ENCODE measurements around the gene HRAS.

Gene HRAS

DNA sequence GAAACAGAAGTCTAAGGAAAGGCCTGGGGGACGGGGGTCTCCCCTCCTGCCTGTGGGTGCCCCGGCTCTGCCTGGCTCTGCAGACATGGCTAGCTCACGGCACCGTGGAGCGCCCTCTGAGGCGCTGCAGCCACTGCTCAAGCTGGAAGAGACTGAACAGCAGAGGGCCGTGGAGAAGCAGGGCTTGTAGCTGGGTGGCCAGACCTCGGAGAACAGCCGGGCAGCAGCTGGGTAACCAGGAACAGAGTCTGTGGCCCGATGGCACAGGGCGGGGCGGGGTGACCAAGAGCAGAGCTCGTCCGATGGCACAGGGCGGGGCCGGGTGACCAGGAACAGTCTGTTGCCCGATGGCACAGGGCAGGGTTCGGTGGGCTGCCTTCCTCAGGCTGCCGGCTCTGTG is 46.4 kb downstream of the HRAS start:
- H3K9me3 ChIP-seq (ENCODE audit: control extremely low read depth in 1 of 5, control insufficient read depth in 4 of 5, insufficient read depth in 2 of 5, low read depth in 1 of 5, low read length in 4 of 5), result peaks cover 0 to 2% (median 0%) of the 10 kb centered on the region in 5 experiments
- CTCF ChIA-PET, result no interaction called here
- H3K4me3 ChIP-seq (ENCODE audit: control insufficient read depth in 1 of 7, extremely low read depth in 1 of 7, insufficient read depth in 4 of 7, low read depth in 2 of 7, low read length in 6 of 7), result no peak overlapping the region
- 98% methylated on average over 19 of the region's 19 CpGs for WGBS (ENCODE audit: insufficient coverage)
- no peaks in the 10 kb centered on the region for H3K27me3 ChIP-seq (replicated peaks in 2 of 5; ENCODE audit: control insufficient read depth in 4 of 5, insufficient read depth in 5 of 5, low read length in 4 of 5)
- DNase-seq, result no peak
- H3K36me3 ChIP-seq (ENCODE audit: control insufficient read depth in 4 of 4, insufficient read depth in 4 of 4, low read length in 3 of 4), result peaks cover 2 to 39% (median 25%) of the 10 kb centered on the region in 4 experiments
- POLR2A ChIA-PET, result no interaction called here
- H3K4me1 ChIP-seq (ENCODE audit: control extremely low read depth in 1 of 4, control insufficient read depth in 4 of 4, insufficient read depth in 4 of 4, low read length in 3 of 4), result no peaks in the 10 kb centered on the region
- H3K27ac ChIP-seq (ENCODE audit: insufficient read depth in 1 of 2, low read depth in 1 of 2, low read length in 2 of 2, poor library complexity in 1 of 2, severe bottlenecking in 2 of 2), result no peak overlapping the region

DNA sequence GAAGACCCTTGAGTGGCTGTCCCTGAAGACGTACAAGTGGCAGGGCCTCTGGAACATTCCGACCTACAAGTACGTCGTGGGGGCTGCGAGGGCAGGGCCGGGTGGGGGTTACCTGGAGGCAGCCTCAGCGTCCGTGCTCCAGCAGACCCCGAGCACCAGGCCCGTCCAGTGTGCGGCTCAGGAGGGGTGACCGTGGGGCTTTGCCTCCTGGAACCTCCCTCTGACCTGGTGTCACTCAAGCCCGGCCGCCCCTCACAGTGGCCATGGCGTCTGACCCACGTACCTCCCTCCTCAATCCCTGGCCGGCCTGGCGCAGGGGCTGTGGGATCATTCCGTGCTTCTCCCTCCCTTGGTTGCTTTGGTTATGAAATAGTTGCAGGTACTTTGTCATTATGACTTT is 46.8 kb downstream of the HRAS start:
- no peak for DNase-seq
- Histone ChIP-seq H3K4me1 (ENCODE audit: control extremely low read depth in 1 of 4, control insufficient read depth in 4 of 4, insufficient read depth in 4 of 4, low read length in 3 of 4) (no peaks in the 10 kb centered on the region), H3K9me3 (ENCODE audit: control extremely low read depth in 1 of 5, control insufficient read depth in 4 of 5, insufficient read depth in 2 of 5, low read depth in 1 of 5, low read length in 4 of 5) (peaks cover 0 to 3% (median under 1%) of the 10 kb centered on the region in 5 experiments), H3K4me3 (ENCODE audit: control insufficient read depth in 1 of 7, extremely low read depth in 1 of 7, insufficient read depth in 4 of 7, low read depth in 2 of 7, low read length in 6 of 7) (no peak overlapping the region), H3K27ac (ENCODE audit: insufficient read depth in 1 of 2, low read depth in 1 of 2, low read length in 2 of 2, poor library complexity in 1 of 2, severe bottlenecking in 2 of 2) (no peak overlapping the region), H3K36me3 (ENCODE audit: control insufficient read depth in 4 of 4, insufficient read depth in 4 of 4, low read length in 3 of 4) (peaks cover 2 to 37% (median 23%) of the 10 kb centered on the region in 4 experiments), H3K27me3 (replicated peaks in 2 of 5; ENCODE audit: control insufficient read depth in 4 of 5, insufficient read depth in 5 of 5, low read length in 4 of 5) (no peaks in the 10 kb centered on the region)
- ChIA-PET POLR2A (no interaction called here), CTCF (no interaction called here)
- WGBS (ENCODE audit: insufficient coverage), result over 99% methylated on average over 16 of the region's 19 CpGs

DNA sequence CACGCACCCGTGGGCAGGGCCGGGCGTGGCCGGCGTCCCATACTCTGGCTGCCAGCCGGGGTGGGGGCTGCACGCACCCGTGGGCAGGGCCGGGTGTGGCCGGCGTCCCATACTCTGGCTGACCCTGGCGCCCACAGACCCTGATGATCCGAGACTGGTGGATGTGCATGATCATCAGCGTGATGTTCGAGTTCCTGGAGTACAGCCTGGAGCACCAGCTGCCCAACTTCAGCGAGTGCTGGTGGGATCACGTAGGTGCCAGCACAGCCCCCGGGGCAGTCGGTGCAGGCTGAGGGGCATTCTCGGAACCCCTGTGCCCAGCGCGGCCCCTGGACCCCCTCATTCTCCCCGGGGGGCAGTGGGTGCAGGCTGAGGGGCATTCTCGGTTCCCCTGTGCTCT is 47.3 kb downstream of the HRAS start:
- no peak for DNase-seq
- Histone ChIP-seq H3K36me3 (ENCODE audit: control insufficient read depth in 4 of 4, insufficient read depth in 4 of 4, low read length in 3 of 4) (peaks cover 2 to 36% (median 20%) of the 10 kb centered on the region in 4 experiments), H3K27me3 (replicated peaks in 2 of 5; ENCODE audit: control insufficient read depth in 4 of 5, insufficient read depth in 5 of 5, low read length in 4 of 5) (no peaks in the 10 kb centered on the region), H3K27ac (ENCODE audit: insufficient read depth in 1 of 2, low read depth in 1 of 2, low read length in 2 of 2, poor library complexity in 1 of 2, severe bottlenecking in 2 of 2) (no peak overlapping the region), H3K4me1 (ENCODE audit: control extremely low read depth in 1 of 4, control insufficient read depth in 4 of 4, insufficient read depth in 4 of 4, low read length in 3 of 4) (no peaks in the 10 kb centered on the region), H3K9me3 (ENCODE audit: control extremely low read depth in 1 of 5, control insufficient read depth in 4 of 5, insufficient read depth in 2 of 5, low read depth in 1 of 5, low read length in 4 of 5) (peaks cover 0 to 3% (median 2%) of the 10 kb centered on the region in 5 experiments), H3K4me3 (ENCODE audit: control insufficient read depth in 1 of 7, extremely low read depth in 1 of 7, insufficient read depth in 4 of 7, low read depth in 2 of 7, low read length in 6 of 7) (no peak overlapping the region)
- 100% methylated on average over 21 of the region's 25 CpGs for WGBS (ENCODE audit: insufficient coverage)
- CTCF ChIA-PET, result no interaction called here
- POLR2A ChIA-PET, result no interaction called here

DNA sequence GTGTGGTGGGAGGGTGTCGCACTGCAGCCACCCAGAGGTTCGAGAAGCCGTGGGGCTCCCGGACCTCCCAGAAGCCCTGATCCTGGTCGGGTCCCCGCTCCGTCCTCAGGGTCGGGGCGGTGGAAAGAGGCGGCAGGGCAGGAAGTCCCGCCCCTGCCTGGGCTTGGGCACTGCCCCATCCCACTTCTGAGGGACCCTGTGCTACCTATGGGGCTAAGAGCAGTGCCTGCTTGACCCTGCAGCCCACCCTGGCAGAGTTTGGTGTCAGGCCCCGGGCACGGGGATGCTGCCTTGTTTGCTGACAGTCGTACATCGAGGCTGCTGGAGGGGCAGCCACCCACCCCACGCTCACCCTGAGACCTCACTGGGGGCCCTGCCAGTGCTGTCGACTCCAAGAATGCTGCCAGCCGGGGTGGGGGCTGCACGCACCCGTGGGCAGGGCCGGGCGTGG is 47.8 kb downstream of the HRAS start:
- DNase-seq, result no peak
- CTCF ChIA-PET, result no interaction called here
- Histone ChIP-seq H3K27ac (ENCODE audit: insufficient read depth in 1 of 2, low read depth in 1 of 2, low read length in 2 of 2, poor library complexity in 1 of 2, severe bottlenecking in 2 of 2) (no peak overlapping the region), H3K4me1 (ENCODE audit: control extremely low read depth in 1 of 4, control insufficient read depth in 4 of 4, insufficient read depth in 4 of 4, low read length in 3 of 4) (no peaks in the 10 kb centered on the region), H3K4me3 (ENCODE audit: control insufficient read depth in 1 of 7, extremely low read depth in 1 of 7, insufficient read depth in 4 of 7, low read depth in 2 of 7, low read length in 6 of 7) (no peak overlapping the region), H3K27me3 (replicated peaks in 2 of 5; ENCODE audit: control insufficient read depth in 4 of 5, insufficient read depth in 5 of 5, low read length in 4 of 5) (no peaks in the 10 kb centered on the region), H3K36me3 (ENCODE audit: control insufficient read depth in 4 of 4, insufficient read depth in 4 of 4, low read length in 3 of 4) (peaks cover 2 to 33% (median 17%) of the 10 kb centered on the region in 4 experiments), H3K9me3 (ENCODE audit: control extremely low read depth in 1 of 5, control insufficient read depth in 4 of 5, insufficient read depth in 2 of 5, low read depth in 1 of 5, low read length in 4 of 5) (peaks cover 0 to 4% (median 2%) of the 10 kb centered on the region in 5 experiments)
- POLR2A ChIA-PET, result interaction anchor here (0.6 kb wide), 1 partner anchor 105 kb away, joined by 4 read pairs; no protein-coding TSS in a partner anchor
- WGBS (ENCODE audit: insufficient coverage), result 98% methylated on average over 19 of the region's 22 CpGs

DNA sequence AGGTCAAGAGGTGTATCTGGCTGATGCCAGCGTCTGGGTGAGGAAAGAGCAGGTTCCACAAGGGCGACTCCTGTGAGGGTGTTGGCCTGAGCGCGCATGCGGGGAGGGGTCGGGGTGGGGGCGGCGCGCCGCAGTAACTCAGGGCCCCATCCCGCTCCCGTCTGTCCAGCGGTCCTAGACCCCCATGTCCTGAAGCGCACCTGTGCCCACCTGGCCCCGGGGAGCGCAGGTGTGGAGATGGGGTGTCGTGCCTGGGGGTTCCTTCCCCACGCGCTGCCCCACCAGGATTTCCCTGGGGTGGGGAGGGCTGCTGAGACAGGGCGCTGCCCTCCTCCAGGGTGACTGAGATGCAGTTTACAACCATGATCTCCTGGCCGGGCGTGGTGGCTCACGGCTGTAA is 49.2 kb downstream of the HRAS start:
- H3K27me3 ChIP-seq (replicated peaks in 2 of 5; ENCODE audit: control insufficient read depth in 4 of 5, insufficient read depth in 5 of 5, low read length in 4 of 5), result no peaks in the 10 kb centered on the region
- WGBS (ENCODE audit: insufficient coverage), result over 99% methylated on average over 23 of the region's 23 CpGs
- no peaks in the 10 kb centered on the region for H3K4me1 ChIP-seq (ENCODE audit: control extremely low read depth in 1 of 4, control insufficient read depth in 4 of 4, insufficient read depth in 4 of 4, low read length in 3 of 4)
- peaks cover 2 to 33% (median 15%) of the 10 kb centered on the region in 4 experiments for H3K36me3 ChIP-seq (ENCODE audit: control insufficient read depth in 4 of 4, insufficient read depth in 4 of 4, low read length in 3 of 4)
- no peak for DNase-seq
- ChIA-PET CTCF (no interaction called here), POLR2A (no interaction called here)
- no peak overlapping the region for H3K27ac ChIP-seq (ENCODE audit: insufficient read depth in 1 of 2, low read depth in 1 of 2, low read length in 2 of 2, poor library complexity in 1 of 2, severe bottlenecking in 2 of 2)
- H3K4me3 ChIP-seq (ENCODE audit: control insufficient read depth in 1 of 7, extremely low read depth in 1 of 7, insufficient read depth in 4 of 7, low read depth in 2 of 7, low read length in 6 of 7), result no peak overlapping the region
- H3K9me3 ChIP-seq (ENCODE audit: control extremely low read depth in 1 of 5, control insufficient read depth in 4 of 5, insufficient read depth in 2 of 5, low read depth in 1 of 5, low read length in 4 of 5), result peaks cover 0 to 8% (median 2%) of the 10 kb centered on the region in 5 experiments

DNA sequence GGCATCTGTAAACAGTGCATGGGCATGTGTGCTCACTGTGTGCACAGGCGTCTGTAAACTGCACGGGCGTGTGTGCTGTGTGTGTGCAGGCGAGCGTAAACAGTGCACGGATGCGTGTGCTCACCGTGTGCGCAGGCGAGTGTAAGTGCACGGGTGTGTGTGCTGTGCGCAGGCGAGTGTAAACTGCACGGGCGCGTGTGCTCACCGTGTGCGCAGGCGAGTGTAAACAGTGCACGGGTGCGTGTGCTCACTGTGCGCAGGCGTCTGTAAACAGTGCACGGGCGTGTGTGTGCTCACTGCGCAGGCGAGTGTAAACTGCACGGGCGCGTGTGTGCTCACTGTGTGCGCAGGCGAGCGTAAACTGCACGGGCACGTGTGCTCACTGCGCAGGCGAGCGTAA is 50.8 kb downstream of the HRAS start:
- ChIA-PET POLR2A (no interaction called here), CTCF (no interaction called here)
- H3K4me1 ChIP-seq (ENCODE audit: control extremely low read depth in 1 of 4, control insufficient read depth in 4 of 4, insufficient read depth in 4 of 4, low read length in 3 of 4), result no peaks in the 10 kb centered on the region
- DNase-seq, result no peak
- peaks cover 0 to 17% (median 10%) of the 10 kb centered on the region in 4 experiments for H3K36me3 ChIP-seq (ENCODE audit: control insufficient read depth in 4 of 4, insufficient read depth in 4 of 4, low read length in 3 of 4)
- WGBS (ENCODE audit: insufficient coverage), result 98% methylated on average over 37 of the region's 38 CpGs
- H3K4me3 ChIP-seq (ENCODE audit: control insufficient read depth in 1 of 7, extremely low read depth in 1 of 7, insufficient read depth in 4 of 7, low read depth in 2 of 7, low read length in 6 of 7), result no peak overlapping the region
- peaks cover 0 to 8% (median 2%) of the 10 kb centered on the region in 5 experiments for H3K9me3 ChIP-seq (ENCODE audit: control extremely low read depth in 1 of 5, control insufficient read depth in 4 of 5, insufficient read depth in 2 of 5, low read depth in 1 of 5, low read length in 4 of 5)
- no peaks in the 10 kb centered on the region for H3K27me3 ChIP-seq (replicated peaks in 2 of 5; ENCODE audit: control insufficient read depth in 4 of 5, insufficient read depth in 5 of 5, low read length in 4 of 5)
- H3K27ac ChIP-seq (ENCODE audit: insufficient read depth in 1 of 2, low read depth in 1 of 2, low read length in 2 of 2, poor library complexity in 1 of 2, severe bottlenecking in 2 of 2), result no peak overlapping the region
